Endothelial cell of umbilical vein (primary cell): ENCODE data around the gene MYO7B. TPM values are rescaled to one million over a fixed set of nuclear protein-coding genes. Genes with fewer than 3 reads are reported as not detected.
A peak's percentile ranks its signal among the peaks of the same experiment; 100 is the strongest.

Experiments used
- BruUV-seq: library from RNA; stranded (reverse); fragments of 400-500 nt; replicated peaks from 2 replicates; lab custom pipeline; 2021; lab: Mats Ljungman, UMichigan
- CTCF ChIA-PET: fragments of 300-600, 350-600 bp; sonication (Branson Sonifier 250); formaldehyde crosslinking; loops from one replicate; lab custom pipeline; 2021; ENCODE audit warnings: antibody characterized with exemption, inconsistent platforms; lab: Charles Lee
- POLR2A ChIA-PET: fragments of 300-600, 350-600 bp; sonication (Branson Sonifier 250); formaldehyde crosslinking; loops from one replicate; lab custom pipeline; 2021; ENCODE audit warnings: antibody characterized with exemption, inconsistent platforms; lab: Charles Lee
- DNase-seq: peaks from one replicate; pipeline ENCODE4 v3.0.0-alpha.2; 2011; ENCODE audit warnings: low read depth, low spot score
- FAIRE-seq: peaks from 2 replicates; lab custom pipeline; 2011; peaks lifted over from hg19 to GRCh38; lab: Jason Lieb, UNC
- H2AFZ ChIP-seq: 2 replicates; pipeline ENCODE4 v1.6.0; 2012; ENCODE audit warnings: low read depth, low read length, control low read depth, inconsistent platforms
- H3K27ac ChIP-seq: 2 replicates; pipeline ENCODE4 v1.5.1; 2011; ENCODE audit warnings: low read depth, mild to moderate bottlenecking, control low read depth, low read length, moderate library complexity; ENCODE audit not compliant: insufficient read depth
- H3K27me3 ChIP-seq, 2 experiments: 2 replicates each; pipeline versions ENCODE4 v1.6.0 to v1.6.1; 2011; ENCODE audit warnings: low read length in 2 of 2, mixed read lengths in 1 of 2; ENCODE audit not compliant: control insufficient read depth in 2 of 2, insufficient read depth in 2 of 2
- H3K36me3 ChIP-seq, 2 experiments: 2 replicates in 1 of 2; 3 replicates in 1 of 2; pipeline ENCODE4 v1.5.1; 2011; ENCODE audit warnings: low read length in 2 of 2, mild to moderate bottlenecking in 1 of 2, moderate library complexity in 1 of 2; ENCODE audit not compliant: control insufficient read depth in 2 of 2, insufficient read depth in 2 of 2; ENCODE audit errors: extremely low read depth in 1 of 2
- H3K4me1 ChIP-seq: 3 replicates; pipeline ENCODE4 v1.5.1; 2011; ENCODE audit warnings: mild to moderate bottlenecking, low read length; ENCODE audit not compliant: control insufficient read depth, insufficient read depth; ENCODE audit errors: extremely low read depth
- H3K4me2 ChIP-seq: 2 replicates; pipeline ENCODE4 v1.6.1; 2011; ENCODE audit warnings: low read length, control low read depth, mixed read lengths; ENCODE audit not compliant: insufficient read depth
- H3K4me3 ChIP-seq, 3 experiments: fragments of 200-600 bp in 1 of 3; sonication (generic), shearing (Covaris generic) in 1 of 3; replicated peaks in 1 of 3; 2 replicates each; pipeline ENCODE4 v1.5.1; 2011 to 2016; ENCODE audit warnings: control low read depth in 3 of 3, low read length in 3 of 3, mild to moderate bottlenecking in 2 of 3, inconsistent platforms in 1 of 3, low read depth in 1 of 3, moderate library complexity in 1 of 3; ENCODE audit not compliant: insufficient read depth in 1 of 3
- H3K79me2 ChIP-seq: 2 replicates; pipeline ENCODE4 v1.6.0; 2012; ENCODE audit warnings: low read length, inconsistent platforms; ENCODE audit not compliant: control insufficient read depth, insufficient read depth
- H3K9ac ChIP-seq: replicated peaks from 2 replicates; pipeline ENCODE3; 2011; ENCODE audit warnings: low read length, control low read depth; ENCODE audit not compliant: insufficient read depth; ENCODE audit errors: extremely low read depth
- H3K9me1 ChIP-seq: replicated peaks from 3 replicates; pipeline ENCODE4 v1.6.0; 2011; ENCODE audit warnings: mild to moderate bottlenecking, low read length; ENCODE audit not compliant: control insufficient read depth, insufficient read depth; ENCODE audit errors: extremely low read depth
- H3K9me3 ChIP-seq: replicated peaks from 2 replicates; pipeline ENCODE4 v1.5.1; 2012; ENCODE audit warnings: low read length, inconsistent platforms; ENCODE audit not compliant: control insufficient read depth, insufficient read depth
- H4K20me1 ChIP-seq: replicated peaks from 2 replicates; pipeline ENCODE3; 2011; ENCODE audit warnings: mild to moderate bottlenecking, low read length; ENCODE audit not compliant: control insufficient read depth, insufficient read depth; ENCODE audit errors: extremely low read depth
- EZH2 ChIP-seq: IDR thresholded peaks from 2 replicates; pipeline ENCODE4 v1.6.1; 2012; ENCODE audit warnings: borderline replicate concordance, low read depth, mild to moderate bottlenecking, moderate library complexity, low read length, inconsistent platforms; ENCODE audit not compliant: severe bottlenecking
- FOS ChIP-seq: IDR thresholded peaks from 2 replicates; pipeline ENCODE4 v1.6.1; 2011; ENCODE audit warnings: mild to moderate bottlenecking, low read length, moderate library complexity, borderline replicate concordance; ENCODE audit not compliant: insufficient read depth
- GATA2 ChIP-seq: IDR thresholded peaks from 2 replicates; pipeline ENCODE4 v1.7.0; 2011; ENCODE audit warnings: low read depth, mild to moderate bottlenecking, moderate library complexity, mixed read lengths, low read length; ENCODE audit not compliant: insufficient read length, insufficient read depth
- JUN ChIP-seq: IDR thresholded peaks from 2 replicates; pipeline ENCODE4 v1.6.1; 2011; ENCODE audit warnings: borderline replicate concordance, low read depth; ENCODE audit not compliant: insufficient read length, insufficient read depth
- MAX ChIP-seq: IDR thresholded peaks from 2 replicates; pipeline ENCODE4 v1.6.1; 2011; ENCODE audit not compliant: insufficient read depth, insufficient read length
- MYC ChIP-seq: IDR thresholded peaks from one replicate; pipeline ENCODE4 v1.6.1; 2011; ENCODE audit warnings: mild to moderate bottlenecking, low read depth, low read length
- POLR2A ChIP-seq: IDR thresholded peaks from 2 replicates; pipeline ENCODE4 v1.6.1; 2012; ENCODE audit warnings: low read depth, mild to moderate bottlenecking, control low read depth, low read length
- POLR2AphosphoS5 ChIP-seq: IDR thresholded peaks from 2 replicates; pipeline ENCODE4 v1.6.1; 2012; ENCODE audit warnings: low read depth, mild to moderate bottlenecking, control low read depth, low read length, moderate library complexity; ENCODE audit not compliant: insufficient read depth
- dilution Hi-C: fragments of 300-500 bp; cut with MboI; formaldehyde crosslinking; loops from one replicate; pipeline ENCODE4 v1.15.0; 2019; ENCODE audit warnings: low sequenced_read_pairs; ENCODE audit not compliant: extremely low pct_ligation_motif_present
- intact Hi-C: fragments of 100-400 bp; cut with micrococcal nuclease; formaldehyde crosslinking; loops from one replicate; pipeline ENCODE4 v1.10.0; 2022
- polyA plus RNA-seq, 4 experiments: library from polyadenylated mRNA; depleted of rRNA in 3 of 4; stranded (reverse) in 3 of 4; unstranded in 1 of 4; fragments of >200 nt; gene quantifications; 2 replicates each; pipeline versions ENCODE4 v1.2.1 to v1.2.3, GENCODE V29; 2011 to 2012; ENCODE audit warnings: missing spikeins in 1 of 4
- total RNA-seq: library from RNA; stranded (reverse); gene quantifications from 2 replicates; pipeline ENCODE4 v1.2.3, GENCODE V29; 2021
- TF ChIP-seq, protein P1 (sequence below), 2 donors: IDR thresholded peaks; 1 replicate in 1 of 2; 2 replicates in 1 of 2; pipeline ENCODE4 v1.5.1; 2011; ENCODE audit warnings: low read length in 2 of 2, mild to moderate bottlenecking in 2 of 2, moderate library complexity in 2 of 2, control low read depth in 1 of 2, inconsistent platforms in 1 of 2, low read depth in 1 of 2; ENCODE audit not compliant: insufficient read depth in 1 of 2; ENCODE audit errors: extremely low read depth in 1 of 2

The MYO7B gene
- total and polyA plus RNA-seq, 2 donors (not counting 3 experiments of a cell fraction or from before 2014, with no cell fraction given): 0.17 TPM; not detected in 1

DNA sequence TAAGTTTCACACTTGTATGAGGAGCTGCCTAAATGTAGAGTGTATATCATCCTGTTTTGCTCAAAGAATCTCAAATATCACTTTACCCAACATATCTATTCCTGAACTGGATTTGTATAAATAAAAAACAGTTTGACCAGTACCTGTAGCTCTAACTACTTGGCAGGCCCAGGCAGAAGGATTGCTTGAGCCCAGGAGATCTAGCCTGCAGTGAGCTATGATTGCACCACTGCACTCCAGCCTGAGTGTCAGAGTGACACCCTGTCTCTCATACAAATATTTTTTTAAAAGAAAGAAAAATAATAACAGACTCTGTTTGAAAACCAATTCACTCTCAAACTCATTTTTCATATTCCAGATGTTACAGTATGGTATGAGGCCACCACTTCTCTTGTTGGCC lies 147.6 kb downstream of the MYO7B start:
- FAIRE-seq: peak; percentile 8
- H3K9me1 ChIP-seq: no peaks in the 10 kb centered on the region
- no peaks in the 10 kb centered on the region for H3K79me2 ChIP-seq
- dilution Hi-C loops (no loop called here), intact Hi-C loops (no loop called here)
- no peaks in the 10 kb centered on the region for H4K20me1 ChIP-seq
- H3K4me3 ChIP-seq: no peak overlapping the region
- H2AFZ ChIP-seq: no peak overlapping the region
- no peak overlapping the region for H3K27ac ChIP-seq
- no peaks in the 10 kb centered on the region for H3K36me3 ChIP-seq
- H3K4me1 ChIP-seq: peaks cover 12% of the 10 kb centered on the region
- ChIA-PET POLR2A (no interaction called here), CTCF (interaction anchor here (1.1 to 4.7 kb wide), 4 partner anchors 11 to 91 kb away, joined by 3 to 38 read pairs (median 10); no protein-coding TSS in a partner anchor)
- TF ChIP-seq MAX (no peak), MYC (no peak), GATA2 (no peak), EZH2 (no peak), FOS (no peak), POLR2AphosphoS5 (no peak), POLR2A (no peak), JUN (no peak)
- TF ChIP-seq, protein P1, sequence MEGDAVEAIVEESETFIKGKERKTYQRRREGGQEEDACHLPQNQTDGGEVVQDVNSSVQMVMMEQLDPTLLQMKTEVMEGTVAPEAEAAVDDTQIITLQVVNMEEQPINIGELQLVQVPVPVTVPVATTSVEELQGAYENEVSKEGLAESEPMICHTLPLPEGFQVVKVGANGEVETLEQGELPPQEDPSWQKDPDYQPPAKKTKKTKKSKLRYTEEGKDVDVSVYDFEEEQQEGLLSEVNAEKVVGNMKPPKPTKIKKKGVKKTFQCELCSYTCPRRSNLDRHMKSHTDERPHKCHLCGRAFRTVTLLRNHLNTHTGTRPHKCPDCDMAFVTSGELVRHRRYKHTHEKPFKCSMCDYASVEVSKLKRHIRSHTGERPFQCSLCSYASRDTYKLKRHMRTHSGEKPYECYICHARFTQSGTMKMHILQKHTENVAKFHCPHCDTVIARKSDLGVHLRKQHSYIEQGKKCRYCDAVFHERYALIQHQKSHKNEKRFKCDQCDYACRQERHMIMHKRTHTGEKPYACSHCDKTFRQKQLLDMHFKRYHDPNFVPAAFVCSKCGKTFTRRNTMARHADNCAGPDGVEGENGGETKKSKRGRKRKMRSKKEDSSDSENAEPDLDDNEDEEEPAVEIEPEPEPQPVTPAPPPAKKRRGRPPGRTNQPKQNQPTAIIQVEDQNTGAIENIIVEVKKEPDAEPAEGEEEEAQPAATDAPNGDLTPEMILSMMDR (IDR thresholded peaks at IDR 0.05; ENCODE audit: extremely low read depth in 1 of 2, insufficient read depth in 1 of 2, low read depth in 1 of 2, low read length in 2 of 2): no peak
- BruUV-seq: no TSS peak
- DNase-seq: peak; percentile 31
- H3K9ac ChIP-seq: no peak overlapping the region
- no peak overlapping the region for H3K4me2 ChIP-seq
- no peaks in the 10 kb centered on the region for H3K9me3 ChIP-seq
- H3K27me3 ChIP-seq: no peaks in the 10 kb centered on the region
